Choroid plexus epithelial cell (primary cell): ENCODE results near the gene ASF1A.
"Not testable (repeated sequence)": the region's sequence is repeated elsewhere in the genome, so short reads cannot be mapped to it uniquely, and the experiment has no call there.

Source experiments
- DNase-seq: peaks from one replicate; pipeline ENCODE4 v3.0.0-alpha.2; 2010; ENCODE audit warnings: low read depth
- H3K4me3 ChIP-seq: 2 replicates; pipeline ENCODE4 v1.5.1; 2011; ENCODE audit warnings: low read depth, mild to moderate bottlenecking, control low read depth, low read length, moderate library complexity
- TF ChIP-seq, protein P1 (sequence below): conservative IDR thresholded peaks from 2 replicates; pipeline ENCODE4 v1.5.1; 2011; ENCODE audit warnings: low read depth, mild to moderate bottlenecking, control low read depth, inconsistent platforms, low read length, moderate library complexity

The ASF1A gene

DNA sequence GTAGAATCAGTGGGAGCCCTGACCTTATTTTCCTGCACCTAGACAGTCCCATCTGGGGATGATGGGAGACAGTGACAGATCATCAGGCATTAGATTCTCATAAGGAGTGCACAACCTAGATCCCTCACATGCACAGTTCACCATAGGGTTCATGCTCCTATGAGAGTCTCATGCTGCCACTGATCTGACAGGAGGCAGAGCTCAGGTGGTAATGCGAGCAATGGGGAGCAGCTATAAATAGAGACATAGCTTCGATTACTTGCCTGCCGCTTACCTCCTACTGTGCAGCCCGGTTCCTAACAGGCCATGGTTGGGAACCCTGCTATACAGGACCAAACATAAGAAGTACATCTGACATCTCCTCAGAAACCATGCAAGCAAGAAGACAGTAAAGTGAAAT, 31.5 kb upstream of the ASF1A start:
- DNase-seq = no peak
- TF ChIP-seq, protein P1, sequence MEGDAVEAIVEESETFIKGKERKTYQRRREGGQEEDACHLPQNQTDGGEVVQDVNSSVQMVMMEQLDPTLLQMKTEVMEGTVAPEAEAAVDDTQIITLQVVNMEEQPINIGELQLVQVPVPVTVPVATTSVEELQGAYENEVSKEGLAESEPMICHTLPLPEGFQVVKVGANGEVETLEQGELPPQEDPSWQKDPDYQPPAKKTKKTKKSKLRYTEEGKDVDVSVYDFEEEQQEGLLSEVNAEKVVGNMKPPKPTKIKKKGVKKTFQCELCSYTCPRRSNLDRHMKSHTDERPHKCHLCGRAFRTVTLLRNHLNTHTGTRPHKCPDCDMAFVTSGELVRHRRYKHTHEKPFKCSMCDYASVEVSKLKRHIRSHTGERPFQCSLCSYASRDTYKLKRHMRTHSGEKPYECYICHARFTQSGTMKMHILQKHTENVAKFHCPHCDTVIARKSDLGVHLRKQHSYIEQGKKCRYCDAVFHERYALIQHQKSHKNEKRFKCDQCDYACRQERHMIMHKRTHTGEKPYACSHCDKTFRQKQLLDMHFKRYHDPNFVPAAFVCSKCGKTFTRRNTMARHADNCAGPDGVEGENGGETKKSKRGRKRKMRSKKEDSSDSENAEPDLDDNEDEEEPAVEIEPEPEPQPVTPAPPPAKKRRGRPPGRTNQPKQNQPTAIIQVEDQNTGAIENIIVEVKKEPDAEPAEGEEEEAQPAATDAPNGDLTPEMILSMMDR = no peak
- no peak overlapping the region for H3K4me3 ChIP-seq

DNA sequence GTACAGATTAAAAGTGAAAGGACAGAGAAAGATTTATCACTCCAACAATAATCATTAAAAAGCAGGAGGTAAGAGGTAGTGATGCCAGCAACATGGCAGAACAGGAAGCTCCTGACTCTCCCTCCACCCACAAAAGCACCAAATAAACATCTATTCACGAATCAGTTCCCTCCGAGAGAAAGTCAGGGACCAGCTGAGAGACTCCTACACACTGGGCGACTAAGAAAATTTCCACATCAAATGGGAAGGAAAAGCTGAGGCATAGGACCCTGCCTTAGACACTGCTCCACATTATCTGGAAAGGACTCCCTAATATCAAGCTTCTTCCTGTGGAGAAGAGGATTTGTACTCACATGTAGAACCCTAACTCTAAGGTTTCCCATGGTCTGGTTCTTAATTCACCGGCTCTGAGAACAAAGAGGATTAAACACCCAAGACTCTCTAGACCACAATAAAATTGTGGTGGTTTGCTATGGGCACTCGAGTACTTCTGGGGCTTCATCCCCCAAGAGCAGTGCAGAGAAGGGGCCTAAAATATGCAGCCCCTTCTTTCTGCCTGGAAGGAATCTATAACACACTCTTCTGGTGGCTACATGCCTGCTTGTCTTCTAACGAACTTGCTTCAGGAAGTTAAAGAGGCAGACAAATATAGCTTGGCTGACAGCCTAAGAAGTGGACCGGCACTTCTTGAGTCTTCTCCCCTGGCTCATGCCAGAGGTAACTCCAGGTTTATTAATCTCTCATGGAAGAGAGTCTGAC, 29.4 kb upstream of the ASF1A start:
- TF ChIP-seq, protein P1 = no peak
- H3K4me3 ChIP-seq = no peak overlapping the region
- peak; percentile 31 for DNase-seq

DNA sequence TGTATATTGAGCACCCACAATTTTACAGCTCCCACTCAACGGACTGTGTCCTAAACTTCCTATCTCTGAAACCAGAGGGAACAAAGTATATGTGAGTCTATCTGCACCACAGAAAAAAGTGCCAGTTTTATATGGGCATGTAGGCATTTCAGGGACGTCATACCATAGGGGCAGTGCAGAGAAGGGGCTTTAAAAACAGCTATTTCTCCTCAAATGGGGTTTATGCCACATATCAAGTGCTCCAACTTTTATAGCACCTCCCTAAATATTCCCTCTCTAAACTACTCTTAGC, 28.9 kb upstream of the ASF1A start:
- no peak overlapping the region for H3K4me3 ChIP-seq
- DNase-seq = no peak
- TF ChIP-seq, protein P1 = no peak

DNA sequence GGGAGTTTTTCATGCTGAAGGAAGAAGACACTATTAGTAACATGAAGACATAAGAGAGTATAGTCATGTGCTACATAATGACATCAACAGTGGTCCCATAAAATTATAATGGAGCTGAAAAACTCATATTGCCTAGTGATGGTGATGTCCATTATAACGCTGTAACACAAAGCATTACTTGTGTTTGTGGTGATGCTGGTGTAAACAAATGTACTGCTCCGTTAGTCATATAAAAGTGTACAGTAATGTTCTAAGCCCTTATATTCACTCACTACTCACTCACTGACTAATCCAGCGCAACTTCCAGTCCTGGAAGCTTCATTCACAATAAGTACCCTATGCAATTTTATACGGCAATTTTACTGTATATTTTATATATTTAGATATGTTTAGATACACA, 26.8 kb upstream of the ASF1A start:
- TF ChIP-seq, protein P1 = no peak
- H3K4me3 ChIP-seq = no peak overlapping the region
- no peak for DNase-seq

DNA sequence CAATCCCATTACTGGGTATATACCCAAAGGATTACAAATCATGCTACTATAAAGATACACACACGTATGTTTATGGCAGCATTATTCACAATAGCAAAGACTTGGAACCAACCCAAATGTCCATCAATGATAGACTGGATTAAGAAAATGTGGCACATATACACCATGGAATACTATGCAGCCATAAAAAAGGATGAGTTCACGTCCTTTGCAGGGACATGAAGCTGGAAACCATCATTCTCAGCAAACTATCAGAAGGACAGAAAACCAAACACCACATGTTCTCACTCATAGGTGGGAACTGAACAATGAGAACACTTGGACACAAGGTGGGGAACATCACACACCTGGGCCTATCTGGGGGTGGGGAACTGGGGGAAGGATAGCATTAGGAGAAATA, 25.1 kb upstream of the ASF1A start:
- not testable (repeated sequence) for DNase-seq

DNA sequence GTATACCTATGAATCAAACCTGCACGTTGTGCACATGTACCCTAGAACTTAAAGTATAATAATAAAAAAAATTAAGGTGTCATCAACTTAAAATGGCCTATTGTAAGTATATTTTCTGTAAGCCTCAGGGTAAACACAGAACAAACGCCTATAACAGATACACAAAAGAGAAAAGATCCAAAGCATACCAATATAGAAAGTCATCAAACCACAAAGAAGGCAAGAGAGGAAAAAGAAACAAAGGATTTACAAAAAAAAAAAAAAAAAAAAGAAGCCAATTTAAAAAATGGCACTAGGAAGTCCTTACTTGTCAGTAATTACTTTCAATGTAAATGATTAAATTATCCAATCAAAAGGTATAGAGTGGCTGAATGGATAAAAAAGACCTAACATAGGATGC, 24.6 kb upstream of the ASF1A start:
- H3K4me3 ChIP-seq = no peak overlapping the region
- TF ChIP-seq, protein P1 = no peak
- peak; percentile 47 for DNase-seq

More for the DNA sequence above, 25.1 kb upstream of the ASF1A start:
- H3K4me3 ChIP-seq = not testable (repeated sequence)

DNA sequence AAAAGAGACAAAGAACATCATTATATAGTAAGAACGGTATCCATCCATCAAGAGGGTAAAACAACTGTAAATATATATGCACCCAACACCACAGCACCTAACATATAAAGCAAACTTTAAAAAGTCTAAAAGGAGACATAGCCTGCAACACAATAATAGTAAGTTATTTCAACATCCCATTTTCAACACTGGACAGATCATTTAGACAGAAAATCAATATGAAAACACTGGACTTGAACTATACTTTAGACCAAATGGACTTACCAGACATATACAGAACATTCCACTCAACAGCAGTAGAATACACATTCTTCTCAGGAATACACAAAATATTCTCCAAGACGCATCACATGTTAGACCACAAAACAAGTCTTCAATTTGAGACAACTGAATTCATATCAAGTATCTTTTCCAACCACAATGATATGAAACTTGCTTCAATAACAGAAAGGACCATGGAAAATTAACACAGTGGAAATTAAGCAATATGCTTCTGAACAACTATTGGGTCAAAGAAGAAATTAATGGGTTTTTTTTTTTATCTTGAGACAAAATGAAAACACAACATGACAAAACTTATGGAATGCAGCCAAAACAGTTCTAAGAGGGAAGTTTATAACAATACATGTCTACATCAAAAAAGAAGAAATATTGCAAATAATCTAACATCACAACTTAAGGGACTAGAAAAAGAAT, 23.9 kb upstream of the ASF1A start:
- TF ChIP-seq, protein P1 = no peak
- no peak overlapping the region for H3K4me3 ChIP-seq
- peak; percentile 62 for DNase-seq
